SK-N-MC (cell line): Measurements from ENCODE around the gene TRAF3.

Source experiments
- DNase-seq: peaks from one replicate; pipeline ENCODE4 v3.0.0-alpha.2; 2011; ENCODE audit warnings: low read depth, low spot score
- H3K27ac ChIP-seq: fragments of 200-600 bp; sonication (generic); 2 replicates; pipeline ENCODE4 v1.5.1; 2016; ENCODE audit warnings: mixed run types
- H3K36me3 ChIP-seq: fragments of 200-600 bp; sonication (generic); 2 replicates; pipeline ENCODE4 v1.6.1; 2017; ENCODE audit warnings: antibody characterized with exemption, low read length, mixed read lengths; ENCODE audit not compliant: insufficient read depth
- H3K4me3 ChIP-seq: fragments of 200-600 bp; sonication (generic); 2 replicates; pipeline ENCODE4 v1.5.1; 2016
- H3K9ac ChIP-seq: fragments of 200-600 bp; sonication (generic); 2 replicates; pipeline ENCODE4 v1.8.0; 2017; ENCODE audit warnings: mixed run types, mixed read lengths; ENCODE audit not compliant: insufficient read length
- H3K9me3 ChIP-seq: fragments of 200-600 bp; sonication (generic); 2 replicates; pipeline ENCODE4 v1.6.1; 2017; ENCODE audit warnings: low read depth, mild to moderate bottlenecking, antibody characterized with exemption, low read length, moderate library complexity, mixed read lengths
- EZH2 ChIP-seq: fragments of 200-600 bp; sonication (generic); IDR thresholded peaks from one replicate; pipeline ENCODE4 v1.6.1; 2017; ENCODE audit warnings: antibody characterized with exemption
- FOXP2 ChIP-seq: optimal IDR thresholded peaks from 2 replicates; pipeline ENCODE3; 2011; ENCODE audit warnings: mild to moderate bottlenecking, moderate library complexity; ENCODE audit not compliant: insufficient read depth; ENCODE audit errors: extremely low read length, control extremely low read depth
- POLR2AphosphoS5 ChIP-seq: IDR thresholded peaks from 2 replicates; pipeline ENCODE4 v1.6.1; 2012; ENCODE audit warnings: mild to moderate bottlenecking, low read depth, low read length, borderline replicate concordance

The TRAF3 gene

DNA sequence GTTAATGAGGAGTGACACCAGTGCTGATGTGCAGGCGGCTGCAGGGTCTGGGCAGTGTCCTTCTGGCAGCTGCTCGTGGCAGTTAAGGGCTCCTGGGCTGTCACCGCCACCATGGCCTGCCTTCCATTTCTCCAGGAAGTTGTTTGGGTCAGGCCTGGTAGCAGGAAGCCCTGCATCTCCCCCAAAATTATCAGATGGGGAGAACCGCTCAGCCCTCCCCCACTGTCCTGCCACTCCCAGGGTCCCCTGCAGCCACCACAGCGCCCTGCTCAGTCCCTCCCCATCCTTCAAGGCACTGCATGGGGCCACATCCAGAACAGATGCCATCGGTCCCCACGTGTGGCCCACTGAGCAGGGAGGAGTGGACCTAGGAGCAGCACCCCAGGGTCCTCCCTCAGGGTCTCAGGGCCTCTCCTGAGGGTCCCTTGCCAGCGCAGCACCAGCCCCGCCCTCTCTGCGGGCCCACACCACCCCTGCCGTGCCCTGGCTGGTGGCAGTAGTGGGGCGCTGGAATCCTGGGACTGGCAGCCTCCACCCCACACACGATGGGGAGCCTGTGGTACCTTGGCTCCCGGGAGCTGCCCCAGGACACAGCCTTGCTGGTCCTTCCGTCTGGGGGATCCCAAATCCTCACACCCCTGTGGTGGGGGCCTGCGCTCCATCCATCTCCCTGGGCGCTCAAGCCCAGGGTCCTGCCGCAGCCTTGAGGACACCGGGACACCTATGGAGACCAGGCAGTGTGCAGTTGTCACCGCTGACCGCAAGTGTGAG lies 134.9 kb downstream of the TRAF3 start:
- no peak overlapping the region for H3K9ac ChIP-seq
- H3K9me3 ChIP-seq: no peaks in the 10 kb centered on the region
- no peak overlapping the region for H3K27ac ChIP-seq
- peaks cover 4% of the 10 kb centered on the region; the same call in 1 of the 2 replicates for H3K36me3 ChIP-seq
- no peak for TF ChIP-seq FOXP2
- no peak for TF ChIP-seq POLR2AphosphoS5
- no peak for TF ChIP-seq EZH2
- no peak for DNase-seq
- no peak overlapping the region for H3K4me3 ChIP-seq

DNA sequence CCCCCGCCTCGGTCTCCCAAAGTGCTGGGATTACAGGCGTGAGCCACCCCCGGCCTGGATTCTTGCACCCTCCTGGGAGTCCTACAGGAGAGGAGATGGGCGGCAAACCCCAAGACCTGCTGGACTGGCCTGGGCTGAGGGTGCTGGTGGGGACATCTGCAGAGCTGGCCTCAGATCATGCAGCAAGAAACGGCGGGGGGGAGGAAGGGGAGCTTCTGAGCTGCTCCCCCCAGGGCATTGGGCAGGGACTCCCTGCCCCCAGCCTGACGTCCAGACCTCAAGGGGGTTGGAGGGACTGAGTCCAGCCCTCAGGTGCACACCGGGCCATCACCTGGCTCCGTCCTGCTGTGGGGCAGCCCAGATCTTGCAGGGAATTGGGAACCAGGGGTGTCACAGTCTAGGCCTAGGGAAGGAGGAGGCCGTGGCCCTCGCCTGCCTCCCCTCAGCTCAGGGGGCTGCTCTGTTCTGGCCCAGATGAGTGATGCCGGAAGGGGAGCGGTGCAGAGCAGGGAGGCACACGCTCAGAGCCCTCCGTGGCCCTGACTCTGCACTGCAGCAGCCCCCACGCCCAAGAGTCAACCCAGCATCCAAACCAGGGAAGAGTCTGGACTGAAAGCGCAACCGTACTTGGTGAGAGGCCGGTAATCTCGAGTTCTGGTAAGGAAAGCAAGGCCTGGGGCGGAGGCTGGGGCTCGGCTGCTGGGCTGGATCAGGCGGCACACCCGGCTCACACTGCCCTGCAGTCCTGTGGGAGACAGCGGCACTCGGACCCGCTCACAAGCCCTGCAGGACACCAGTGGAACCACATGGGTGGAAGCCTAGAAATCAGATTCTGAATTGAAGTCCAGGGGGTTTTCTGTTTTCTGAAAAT lies 136.3 kb downstream of the TRAF3 start:
- Histone ChIP-seq H3K9me3 (no peaks in the 10 kb centered on the region), H3K9ac (no peak overlapping the region), H3K36me3 (no peaks in the 10 kb centered on the region), H3K27ac (no peak overlapping the region), H3K4me3 (no peak overlapping the region)
- no peak for TF ChIP-seq POLR2AphosphoS5
- TF ChIP-seq FOXP2: no peak
- TF ChIP-seq EZH2: no peak
- DNase-seq: no peak

DNA sequence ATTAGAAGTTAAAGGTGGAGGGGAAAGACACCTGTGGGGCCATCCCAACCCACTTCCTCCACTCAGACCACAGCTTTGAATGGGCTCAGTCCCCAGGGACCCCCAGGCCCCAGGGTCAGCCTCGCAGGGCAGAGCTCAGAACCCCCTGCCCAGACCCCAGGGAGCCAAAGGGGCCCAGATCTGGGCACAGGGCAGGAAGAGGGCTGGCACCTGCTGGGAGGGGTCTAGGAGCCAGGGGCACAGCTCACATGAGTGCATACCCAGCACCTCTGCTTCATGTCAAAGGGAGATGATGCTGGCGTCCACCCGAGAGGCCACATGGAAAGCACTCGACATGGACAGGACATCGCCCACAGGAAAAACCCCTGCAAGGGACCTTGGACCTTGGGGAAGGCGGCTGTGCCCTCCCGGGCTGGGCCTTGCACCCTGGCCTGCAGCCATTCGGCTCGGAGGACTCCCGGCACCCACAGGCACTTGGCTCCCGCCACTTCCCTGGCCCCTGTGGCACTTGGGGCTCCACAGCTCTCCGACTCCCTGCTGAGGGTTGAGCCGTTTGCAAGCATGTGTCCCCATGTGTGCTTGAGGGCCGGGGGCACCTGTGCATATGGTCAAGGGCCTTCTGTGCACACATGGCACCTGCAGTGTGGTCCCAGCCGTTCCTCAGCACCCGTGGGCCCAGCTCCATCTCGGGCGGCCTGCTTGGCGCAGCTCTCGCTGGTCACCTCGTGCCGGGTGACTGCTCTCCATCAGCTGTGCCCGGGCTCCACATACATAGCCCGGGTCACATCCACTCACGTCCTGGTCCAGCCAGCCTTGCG lies 137.4 kb downstream of the TRAF3 start:
- TF ChIP-seq FOXP2: no peak
- TF ChIP-seq POLR2AphosphoS5: no peak
- TF ChIP-seq EZH2: no peak
- Histone ChIP-seq H3K36me3 (no peaks in the 10 kb centered on the region), H3K27ac (no peak overlapping the region), H3K9ac (no peak overlapping the region), H3K9me3 (no peaks in the 10 kb centered on the region), H3K4me3 (no peak overlapping the region)
- no peak for DNase-seq

DNA sequence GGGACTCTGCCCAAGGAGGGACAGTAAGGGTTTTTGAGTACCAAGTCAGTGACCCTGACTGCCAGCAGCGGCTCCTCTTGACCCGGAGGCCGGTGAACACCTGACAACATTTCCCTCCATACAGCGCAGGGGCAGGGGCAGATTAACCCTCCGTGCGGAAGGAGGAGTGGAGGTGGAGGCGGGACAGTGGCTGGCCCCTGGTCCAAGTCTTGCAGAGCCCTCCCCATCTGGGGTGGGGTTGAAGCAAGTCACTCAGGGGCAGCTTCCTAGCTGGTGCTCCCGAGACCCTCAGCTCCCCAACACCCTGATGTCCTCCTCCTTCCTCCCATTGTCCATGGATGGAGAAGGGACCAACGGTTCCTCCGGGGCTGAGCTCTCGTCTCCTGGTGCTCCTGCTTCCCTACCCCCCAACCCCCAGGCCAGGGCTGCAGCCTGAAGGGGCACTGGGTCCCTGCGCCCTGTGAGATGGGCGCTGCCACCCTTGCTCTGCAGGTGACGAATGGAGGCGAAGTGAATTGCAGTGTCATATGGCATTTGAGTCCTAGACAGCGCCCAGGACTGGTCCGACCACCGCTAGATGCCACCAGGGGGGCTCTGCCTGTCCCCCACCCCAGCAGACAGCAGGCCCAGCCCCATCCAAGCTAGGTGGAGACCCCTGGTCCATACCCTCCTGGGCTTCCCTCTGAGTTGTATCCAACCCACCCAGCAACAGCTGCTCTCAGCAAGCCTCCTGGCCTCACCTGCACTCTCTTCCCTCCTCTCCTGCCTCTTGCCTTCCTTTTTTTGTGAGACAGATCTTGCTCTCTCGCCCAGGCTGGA lies 138.3 kb downstream of the TRAF3 start:
- no peak overlapping the region for H3K4me3 ChIP-seq
- no peak for DNase-seq
- H3K9ac ChIP-seq: no peak overlapping the region
- no peak for TF ChIP-seq EZH2
- no peak for TF ChIP-seq FOXP2
- TF ChIP-seq POLR2AphosphoS5: no peak; the same call in 1 of the 2 replicates
- H3K27ac ChIP-seq: no peak overlapping the region
- no peaks in the 10 kb centered on the region for H3K36me3 ChIP-seq
- no peaks in the 10 kb centered on the region for H3K9me3 ChIP-seq

DNA sequence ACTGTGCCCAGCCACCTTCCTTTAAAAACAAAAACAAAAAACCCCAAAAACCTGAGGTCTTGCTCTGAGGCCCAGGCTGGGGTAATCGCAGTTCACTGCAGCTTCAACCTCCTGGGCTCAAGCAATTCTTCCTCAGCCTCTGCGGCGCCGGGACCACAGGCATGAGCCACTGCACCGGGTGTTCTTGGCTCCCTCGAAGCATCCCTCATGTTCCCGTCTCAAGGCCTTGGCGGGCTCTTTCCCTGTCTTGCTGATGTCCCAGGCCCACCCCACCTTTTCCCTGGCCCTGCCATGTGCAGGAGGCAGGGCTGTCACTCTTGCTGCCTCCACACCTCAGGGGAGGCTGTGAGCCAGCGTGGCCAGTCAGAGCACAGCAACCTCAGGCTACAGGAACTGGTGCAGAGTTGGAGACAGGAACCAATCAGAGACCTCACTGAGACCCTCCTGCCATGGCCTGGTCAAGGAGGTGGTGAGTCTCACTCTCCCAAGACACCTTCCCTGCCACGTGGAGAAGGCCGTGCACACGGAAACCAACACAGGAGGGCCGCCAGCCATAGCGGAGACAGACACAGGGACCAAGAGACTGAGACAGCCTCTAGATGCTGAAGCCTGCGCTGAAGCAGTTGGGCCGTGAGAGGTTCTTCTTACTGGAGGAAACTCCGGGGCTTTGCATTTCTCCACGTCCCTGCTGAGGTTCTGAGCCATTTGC lies 139.3 kb downstream of the TRAF3 start:
- Histone ChIP-seq H3K27ac (no peak overlapping the region), H3K9ac (no peak overlapping the region)

DNA sequence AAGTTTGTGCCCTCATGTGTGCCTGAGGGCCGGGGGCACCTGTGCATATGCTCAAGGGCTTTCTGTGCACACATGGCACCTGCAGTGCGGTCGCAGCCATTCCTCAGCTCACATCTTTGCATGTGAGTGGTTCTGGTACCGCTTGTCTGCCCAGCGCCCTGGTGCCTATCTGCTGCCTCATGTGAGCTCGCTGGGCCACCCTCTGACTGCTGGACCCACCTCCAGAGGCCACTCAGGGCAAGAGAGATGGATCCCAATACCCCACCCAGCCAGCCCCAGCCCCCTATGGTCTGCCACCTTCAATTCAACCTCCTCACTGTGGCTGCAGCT lies 139.8 kb downstream of the TRAF3 start:
- no peak overlapping the region for H3K27ac ChIP-seq
- H3K9ac ChIP-seq: no peak overlapping the region
- DNase-seq: no peak
- H3K9me3 ChIP-seq: no peaks in the 10 kb centered on the region
- TF ChIP-seq POLR2AphosphoS5 (no peak), EZH2 (no peak), FOXP2 (no peak)
- no peak overlapping the region for H3K4me3 ChIP-seq
- no peaks in the 10 kb centered on the region for H3K36me3 ChIP-seq

More for the DNA sequence above, 139.3 kb downstream of the TRAF3 start:
- Histone ChIP-seq H3K4me3 (no peak overlapping the region), H3K36me3 (no peaks in the 10 kb centered on the region), H3K9me3 (no peaks in the 10 kb centered on the region)
- no peak for DNase-seq
- no peak for TF ChIP-seq EZH2
- TF ChIP-seq POLR2AphosphoS5: no peak
- TF ChIP-seq FOXP2: no peak
